Measurements from ENCODE around the gene TAF4. TPM values are rescaled to one million over a fixed set of nuclear protein-coding genes. Genes with fewer than 3 reads are reported as not detected.
A peak's percentile ranks its signal among the peaks of the same experiment; 100 is the strongest.

TAF4 gene
- total and polyA plus RNA-seq, 8 donors = 5.7 to 15.2 (median 8.4) TPM

- intact Hi-C loops (cut with DNase I) = loop anchor here in 1 of 3 donors (5.0 kb wide), 1 partner anchor 58 kb away; the partner anchor contains the start of gene LSM14B
- WGBS, 2 donors = 8 to 12% methylated on average over 24 to 60 of the region's 60 CpGs
- Histone ChIP-seq H3K9me3 (no peaks in the 10 kb centered on the region), H3K27me3 (no peaks in the 10 kb centered on the region), H3K27ac (peak overlapping the region in 2 of 4 donors; percentile 13 to 27), H3K36me3 (no peaks in the 10 kb centered on the region), H3K4me1 (peaks cover 15 to 27% (median 24%) of the 10 kb centered on the region in 3 donors), H3K4me3 (peak overlapping the region; percentile 40 to 65 (median 52))
- FAIRE-seq = no peak
- DNase-seq = peak; percentile 55 to 91 (median 72)
- peak; percentile 44 to 62 (median 58) for ATAC-seq
- TF ChIP-seq, protein P1, sequence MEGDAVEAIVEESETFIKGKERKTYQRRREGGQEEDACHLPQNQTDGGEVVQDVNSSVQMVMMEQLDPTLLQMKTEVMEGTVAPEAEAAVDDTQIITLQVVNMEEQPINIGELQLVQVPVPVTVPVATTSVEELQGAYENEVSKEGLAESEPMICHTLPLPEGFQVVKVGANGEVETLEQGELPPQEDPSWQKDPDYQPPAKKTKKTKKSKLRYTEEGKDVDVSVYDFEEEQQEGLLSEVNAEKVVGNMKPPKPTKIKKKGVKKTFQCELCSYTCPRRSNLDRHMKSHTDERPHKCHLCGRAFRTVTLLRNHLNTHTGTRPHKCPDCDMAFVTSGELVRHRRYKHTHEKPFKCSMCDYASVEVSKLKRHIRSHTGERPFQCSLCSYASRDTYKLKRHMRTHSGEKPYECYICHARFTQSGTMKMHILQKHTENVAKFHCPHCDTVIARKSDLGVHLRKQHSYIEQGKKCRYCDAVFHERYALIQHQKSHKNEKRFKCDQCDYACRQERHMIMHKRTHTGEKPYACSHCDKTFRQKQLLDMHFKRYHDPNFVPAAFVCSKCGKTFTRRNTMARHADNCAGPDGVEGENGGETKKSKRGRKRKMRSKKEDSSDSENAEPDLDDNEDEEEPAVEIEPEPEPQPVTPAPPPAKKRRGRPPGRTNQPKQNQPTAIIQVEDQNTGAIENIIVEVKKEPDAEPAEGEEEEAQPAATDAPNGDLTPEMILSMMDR (IDR thresholded peaks at IDR 0.05) = no peak
Observed at GRCh38 chr20:62063981-62064769, 1.5 kb downstream of the TAF4 start.

- intact Hi-C loops (cut with DNase I) = loop anchor here in 1 of 3 donors (5.0 kb wide), 1 partner anchor 59 kb away; the partner anchor contains the start of gene LSM14B
- TF ChIP-seq, protein P1 (IDR thresholded peaks at IDR 0.05) = no peak
- no peak for ATAC-seq
- no peak overlapping the region for H3K27ac ChIP-seq
- FAIRE-seq = no peak
- peaks cover 15 to 27% (median 23%) of the 10 kb centered on the region in 3 donors for H3K4me1 ChIP-seq
- no peaks in the 10 kb centered on the region for H3K9me3 ChIP-seq
- peak overlapping the region in 3 of 4 donors; percentile 40 to 65 (median 61) for H3K4me3 ChIP-seq
- DNase-seq = peak in 1 of 6 donors; percentile 76
- H3K27me3 ChIP-seq = no peaks in the 10 kb centered on the region
- WGBS, 2 donors = 76 to 82% methylated on average over 39 of the region's 39 CpGs
- no peaks in the 10 kb centered on the region for H3K36me3 ChIP-seq
Observed at GRCh38 chr20:62063315-62063980, 2.2 kb downstream of the TAF4 start.

GRCh38 chr20:62062661-62063314, 2.9 kb downstream of the TAF4 start:
- Histone ChIP-seq H3K27ac (no peak overlapping the region), H3K4me1 (peaks cover 15 to 27% (median 22%) of the 10 kb centered on the region in 3 donors), H3K9me3 (no peaks in the 10 kb centered on the region), H3K27me3 (no peaks in the 10 kb centered on the region), H3K4me3 (no peak overlapping the region), H3K36me3 (no peaks in the 10 kb centered on the region)
- no peak for ATAC-seq
- intact Hi-C loops (cut with DNase I) = loop anchor here in 1 of 3 donors (5.0 kb wide), 1 partner anchor 60 kb away; the partner anchor contains the start of gene LSM14B
- 62 to 69% methylated on average over 12 of the region's 12 CpGs for WGBS, 2 donors
- TF ChIP-seq, protein P1 (IDR thresholded peaks at IDR 0.05) = no peak
- no peak for FAIRE-seq
- no peak for DNase-seq

DNA sequence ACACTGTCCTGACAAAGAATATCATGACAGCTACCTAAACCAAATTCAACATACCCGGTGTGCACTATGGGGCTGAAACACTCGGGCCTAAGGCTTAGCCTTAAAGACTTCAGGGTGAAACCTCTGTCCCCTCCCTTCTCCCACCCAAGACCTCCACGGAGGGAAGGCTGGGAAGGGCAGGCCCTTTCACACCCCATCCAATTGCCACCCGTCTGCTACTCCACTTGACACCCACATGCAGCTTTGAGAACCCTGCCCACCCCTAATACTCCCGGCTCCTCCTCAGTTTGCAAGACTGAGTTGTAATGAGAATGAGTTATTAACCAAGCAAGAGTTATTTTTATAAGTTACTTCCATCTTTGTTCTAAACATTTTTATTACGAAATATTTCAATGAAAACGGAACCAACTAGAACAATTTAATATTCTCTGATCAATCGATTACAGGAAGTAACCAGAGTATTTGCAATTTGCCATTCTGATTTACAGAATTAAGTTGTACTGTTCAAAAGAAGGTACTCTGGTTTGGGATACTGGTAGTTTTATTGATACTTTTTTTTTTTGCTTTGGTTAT, 3.7 kb downstream of the TAF4 start:
- DNase-seq (no peak), ATAC-seq (no peak), FAIRE-seq (no peak)
- Histone ChIP-seq H3K27ac (no peak overlapping the region), H3K36me3 (no peaks in the 10 kb centered on the region), H3K27me3 (no peaks in the 10 kb centered on the region), H3K9me3 (no peaks in the 10 kb centered on the region), H3K4me3 (no peak overlapping the region), H3K4me1 (peaks cover 7 to 19% (median 14%) of the 10 kb centered on the region in 3 donors)
- intact Hi-C loops (cut with DNase I) = loop anchor here in 1 of 3 donors (5.0 kb wide), 1 partner anchor 60 kb away; the partner anchor contains the start of gene LSM14B
- TF ChIP-seq, protein P1 (IDR thresholded peaks at IDR 0.05) = no peak
- WGBS, 2 donors = 68 to 81% methylated on average over 8 of the region's 8 CpGs
